Duodenal mucosa (tissue), 2 donors: ENCODE data around the gene AKT1.

Experiments used
- H3K27ac ChIP-seq: one replicate; pipeline ENCODE4 v1.7.0; 2013; ENCODE audit warnings: low read depth, low read length
- H3K27me3 ChIP-seq, 2 donors: one replicate each; pipeline ENCODE4 v1.7.0; 2013; ENCODE audit warnings: low read length in 2 of 2, control low read depth in 1 of 2; ENCODE audit not compliant: insufficient read depth in 2 of 2, control insufficient read depth in 1 of 2
- H3K36me3 ChIP-seq, 2 donors: one replicate each; pipeline ENCODE4 v1.7.0; 2013; ENCODE audit warnings: low read length in 2 of 2, control low read depth in 1 of 2; ENCODE audit not compliant: insufficient read depth in 2 of 2, control insufficient read depth in 1 of 2
- H3K4me1 ChIP-seq, 2 donors: one replicate each; pipeline ENCODE4 v1.7.0; 2013; ENCODE audit warnings: low read length in 2 of 2, control low read depth in 1 of 2; ENCODE audit not compliant: insufficient read depth in 2 of 2, control insufficient read depth in 1 of 2
- H3K4me3 ChIP-seq, 2 donors: one replicate each; pipeline ENCODE4 v1.7.0; 2013; ENCODE audit warnings: low read length in 2 of 2, low read depth in 1 of 2
- H3K9ac ChIP-seq, 2 donors: one replicate each; pipeline ENCODE4 v1.7.0; 2013; ENCODE audit warnings: low read length in 2 of 2, low read depth in 1 of 2
- H3K9me3 ChIP-seq, 2 donors: one replicate each; pipeline ENCODE4 v1.7.0; 2013; ENCODE audit warnings: low read length in 2 of 2, control low read depth in 1 of 2; ENCODE audit not compliant: control insufficient read depth in 1 of 2

AKT1 gene

DNA sequence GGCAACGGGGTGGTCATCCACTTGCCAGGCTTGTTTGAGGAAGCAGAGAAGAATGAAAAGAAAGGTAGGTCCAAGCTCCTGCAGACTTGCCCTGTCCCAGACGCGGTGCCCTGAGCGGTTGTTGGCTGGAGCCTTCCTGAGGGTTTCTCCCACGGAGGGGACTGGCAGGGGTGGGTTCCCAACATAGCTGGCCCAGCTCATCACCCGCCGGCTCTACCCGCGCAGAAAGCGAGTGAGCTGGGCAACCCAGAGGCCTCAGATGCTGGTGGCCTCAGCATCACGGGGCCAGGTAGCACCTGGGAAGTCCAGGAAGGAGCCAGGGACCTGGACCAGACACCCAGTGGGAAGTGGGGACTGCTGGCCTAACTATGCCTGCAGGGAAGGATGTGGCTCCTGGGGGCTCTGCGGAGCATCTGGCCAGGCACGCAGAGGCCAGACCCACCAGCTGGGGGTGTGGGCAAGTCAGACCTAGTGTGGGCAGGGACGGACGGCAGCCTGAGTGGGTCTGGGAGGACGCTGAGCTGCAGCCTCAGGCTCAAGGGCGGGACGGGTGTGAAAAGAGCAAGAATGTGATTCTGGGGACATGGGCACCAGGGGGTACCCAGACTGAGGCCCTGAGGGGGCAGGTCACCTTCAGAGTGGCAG lies 57.1 kb downstream of the AKT1 start:
- Histone ChIP-seq H3K4me3 (no peak overlapping the region), H3K9ac (no peak overlapping the region), H3K27me3 (no peaks in the 10 kb centered on the region), H3K36me3 (peaks cover 5 to 6% of the 10 kb centered on the region in 2 donors), H3K9me3 (no peaks in the 10 kb centered on the region), H3K27ac (no peak overlapping the region), H3K4me1 (peaks cover 4 to 19% of the 10 kb centered on the region in 2 donors)

DNA sequence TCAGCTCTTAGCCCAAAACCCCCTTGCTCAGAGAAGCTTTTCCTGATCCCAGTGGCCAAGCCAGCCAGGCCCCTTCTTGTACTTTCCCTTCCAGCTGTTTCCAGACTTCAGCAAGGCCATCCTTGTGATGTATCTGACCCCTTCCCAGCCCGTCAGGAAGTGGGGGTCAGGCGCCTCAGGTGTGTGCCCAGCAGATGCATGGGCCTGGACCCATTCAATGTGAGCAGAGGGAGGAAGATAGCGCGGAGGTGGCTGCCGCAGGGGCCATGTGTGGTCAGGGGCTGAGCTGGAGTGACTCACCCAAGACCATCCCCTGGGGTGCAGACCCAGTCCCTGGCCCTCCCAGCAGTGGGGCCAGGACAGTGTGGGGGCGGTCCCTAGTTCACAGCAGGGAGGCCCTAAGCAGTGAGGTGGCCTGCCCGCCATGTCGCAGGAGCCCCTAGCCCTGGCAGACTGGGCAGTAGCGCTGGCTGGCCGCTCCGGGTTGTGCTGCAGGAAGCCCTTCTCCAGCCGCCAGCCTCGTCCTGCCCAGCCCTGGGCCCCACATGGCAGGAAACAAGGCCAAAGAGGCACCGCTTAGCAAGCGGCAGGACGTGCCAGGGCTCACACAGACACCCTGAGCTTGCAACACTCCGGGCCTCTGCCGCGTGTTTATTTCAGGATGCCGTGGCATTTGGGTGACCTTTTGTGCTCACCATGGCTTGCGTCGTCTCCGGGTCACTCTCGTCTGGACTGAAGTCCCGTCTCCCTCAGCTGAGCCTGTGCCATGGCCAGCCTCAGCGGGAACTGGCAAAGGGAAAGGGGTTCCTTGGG lies 59.5 kb downstream of the AKT1 start:
- Histone ChIP-seq H3K27me3 (no peaks in the 10 kb centered on the region), H3K4me1 (peaks cover 20 to 35% of the 10 kb centered on the region in 2 donors), H3K9ac (no peak overlapping the region)

DNA sequence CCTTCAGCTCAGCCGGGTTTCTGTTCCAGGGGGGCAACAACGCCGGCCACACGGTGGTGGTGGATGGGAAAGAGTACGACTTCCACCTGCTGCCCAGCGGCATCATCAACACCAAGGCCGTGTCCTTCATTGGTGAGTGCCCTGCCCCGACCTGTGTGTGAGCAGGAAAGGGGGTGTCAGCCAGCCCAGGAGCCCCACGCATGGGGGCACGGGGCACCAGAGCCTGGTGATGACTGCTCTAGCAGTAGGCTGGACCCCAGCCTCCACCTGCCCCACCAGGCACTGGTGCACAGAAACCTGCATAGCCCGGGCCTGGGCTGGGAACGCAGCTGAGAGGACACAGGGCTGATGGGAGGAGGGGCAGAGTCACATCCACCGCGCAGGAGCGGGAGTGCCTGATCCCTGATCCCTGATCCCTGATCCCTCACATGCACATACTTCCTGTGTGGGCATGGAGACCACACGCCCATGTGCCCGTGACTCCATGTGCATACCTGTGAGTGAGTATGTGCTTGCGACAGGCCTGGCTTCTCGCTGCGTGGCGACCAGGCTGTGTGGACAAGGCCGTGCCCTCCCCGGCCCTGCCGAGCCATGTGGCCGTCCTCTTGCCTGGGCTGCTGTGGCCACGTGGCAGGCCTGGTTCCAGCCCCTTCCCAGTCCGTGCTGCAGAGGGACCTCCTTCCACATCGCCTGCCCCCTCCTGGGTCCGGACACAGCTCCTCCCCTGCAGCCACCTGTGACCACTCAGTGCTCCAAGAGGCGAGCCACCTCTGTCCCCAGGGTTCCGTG lies 60.4 kb downstream of the AKT1 start:
- no peaks in the 10 kb centered on the region for H3K9me3 ChIP-seq
- no peaks in the 10 kb centered on the region for H3K27me3 ChIP-seq
- H3K36me3 ChIP-seq: peaks cover 3 to 4% of the 10 kb centered on the region in 2 donors
- H3K27ac ChIP-seq: no peak overlapping the region
- H3K4me3 ChIP-seq: no peak overlapping the region
- H3K9ac ChIP-seq: no peak overlapping the region
- H3K4me1 ChIP-seq: peaks cover 20 to 35% of the 10 kb centered on the region in 2 donors

More for the DNA sequence above, 59.5 kb downstream of the AKT1 start:
- H3K9me3 ChIP-seq: no peaks in the 10 kb centered on the region
- peak overlapping the region; percentile 73 for H3K27ac ChIP-seq
- peaks cover 5 to 6% of the 10 kb centered on the region in 2 donors for H3K36me3 ChIP-seq
- no peak overlapping the region for H3K4me3 ChIP-seq

DNA sequence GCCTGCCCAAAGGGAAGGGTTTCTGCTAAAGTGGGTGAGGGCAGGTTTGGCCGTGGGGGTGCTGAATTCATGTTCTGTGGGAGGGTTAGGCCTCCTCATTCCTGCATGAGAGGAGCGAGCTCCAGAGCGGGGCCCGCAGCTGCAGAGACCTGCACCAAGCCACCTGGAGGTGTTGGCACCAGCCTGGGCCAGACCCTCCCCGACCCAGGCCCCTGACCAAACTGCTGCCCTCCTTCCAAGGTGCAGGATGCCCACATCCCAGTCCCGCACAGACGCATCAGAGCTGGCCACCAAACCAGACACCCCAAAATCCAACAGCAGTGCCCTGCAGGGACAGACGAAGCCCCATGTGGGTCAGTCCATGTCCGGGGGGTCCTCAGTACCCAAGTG lies 61.0 kb downstream of the AKT1 start:
- Histone ChIP-seq H3K9me3 (no peaks in the 10 kb centered on the region), H3K27ac (no peak overlapping the region), H3K4me1 (peaks cover 20 to 35% of the 10 kb centered on the region in 2 donors), H3K9ac (no peak overlapping the region), H3K36me3 (no peaks in the 10 kb centered on the region), H3K4me3 (no peak overlapping the region), H3K27me3 (no peaks in the 10 kb centered on the region)

DNA sequence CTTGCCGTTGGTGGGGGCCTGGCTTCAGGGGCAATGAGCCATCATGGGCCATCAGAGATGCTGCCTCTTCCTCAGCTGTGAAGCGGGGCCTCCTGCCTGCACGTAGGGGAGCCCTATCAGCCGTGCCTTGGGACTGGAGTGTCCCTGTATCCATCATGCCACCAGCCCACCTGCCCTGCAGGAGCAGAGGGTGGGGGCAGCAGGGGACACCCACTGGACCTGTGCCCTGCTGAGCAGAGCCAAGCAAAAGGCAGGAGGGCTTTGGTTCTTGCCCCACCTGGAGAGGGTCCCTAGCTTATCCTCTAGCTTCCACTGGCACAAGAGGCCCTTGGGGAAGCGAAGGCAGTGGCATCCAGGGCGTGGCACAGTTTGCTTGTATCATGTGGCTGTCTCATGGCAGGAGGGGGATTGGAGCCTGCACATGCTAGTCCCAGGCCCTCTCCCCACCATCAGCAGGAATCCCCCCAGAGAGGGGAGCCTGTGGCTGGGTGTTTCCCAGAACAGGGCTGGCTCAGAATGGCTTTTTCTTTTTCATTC lies 61.4 kb downstream of the AKT1 start:
- Histone ChIP-seq H3K27ac (no peak overlapping the region), H3K4me1 (peaks cover 20 to 35% of the 10 kb centered on the region in 2 donors)

DNA sequence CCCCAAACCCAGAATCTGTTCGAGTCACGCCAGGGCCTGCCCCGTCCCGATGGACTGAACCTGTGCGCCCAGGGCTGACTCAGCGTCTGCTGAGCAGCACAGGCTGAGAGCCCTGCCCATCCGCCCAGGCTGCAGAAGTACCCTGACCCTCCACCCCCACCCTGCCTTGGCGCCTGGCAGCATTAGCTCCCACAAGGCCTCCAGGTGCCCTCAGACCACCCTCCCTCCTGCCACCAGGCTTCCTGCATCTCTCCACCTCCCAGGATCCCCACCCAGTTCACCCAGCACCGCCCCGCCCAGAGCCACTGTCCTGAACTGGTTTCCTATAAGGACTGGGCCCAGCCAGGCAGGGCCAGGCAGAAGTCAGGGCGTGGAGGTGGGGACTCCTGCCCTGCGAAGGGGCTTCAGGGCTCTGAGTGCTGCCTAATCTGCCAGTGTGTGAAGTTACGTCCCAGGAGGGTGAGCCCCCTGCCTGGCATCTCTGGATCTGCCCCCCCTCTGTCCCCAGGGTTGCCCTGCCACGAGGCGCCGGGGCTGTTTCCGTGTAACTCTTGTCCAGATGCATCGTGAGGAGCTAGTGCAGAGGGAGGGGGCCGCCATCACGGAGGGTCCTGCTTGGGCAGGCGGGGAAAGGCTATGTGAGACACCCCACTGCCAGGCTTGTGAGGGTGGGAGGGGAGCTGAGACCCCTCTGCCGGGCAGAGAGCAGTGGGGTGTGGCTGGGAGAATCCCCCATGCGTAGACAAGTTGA lies 62.4 kb downstream of the AKT1 start:
- Histone ChIP-seq H3K9me3 (no peaks in the 10 kb centered on the region), H3K4me1 (peaks cover 20 to 35% of the 10 kb centered on the region in 2 donors), H3K9ac (peak overlapping the region in 1 of 2 donors; percentile 54), H3K27ac (peak overlapping the region; percentile 42), H3K4me3 (no peak overlapping the region), H3K27me3 (no peaks in the 10 kb centered on the region), H3K36me3 (no peaks in the 10 kb centered on the region)

More for the DNA sequence above, 61.4 kb downstream of the AKT1 start:
- Histone ChIP-seq H3K4me3 (no peak overlapping the region), H3K27me3 (no peaks in the 10 kb centered on the region), H3K9me3 (no peaks in the 10 kb centered on the region), H3K36me3 (no peaks in the 10 kb centered on the region), H3K9ac (no peak overlapping the region)

DNA sequence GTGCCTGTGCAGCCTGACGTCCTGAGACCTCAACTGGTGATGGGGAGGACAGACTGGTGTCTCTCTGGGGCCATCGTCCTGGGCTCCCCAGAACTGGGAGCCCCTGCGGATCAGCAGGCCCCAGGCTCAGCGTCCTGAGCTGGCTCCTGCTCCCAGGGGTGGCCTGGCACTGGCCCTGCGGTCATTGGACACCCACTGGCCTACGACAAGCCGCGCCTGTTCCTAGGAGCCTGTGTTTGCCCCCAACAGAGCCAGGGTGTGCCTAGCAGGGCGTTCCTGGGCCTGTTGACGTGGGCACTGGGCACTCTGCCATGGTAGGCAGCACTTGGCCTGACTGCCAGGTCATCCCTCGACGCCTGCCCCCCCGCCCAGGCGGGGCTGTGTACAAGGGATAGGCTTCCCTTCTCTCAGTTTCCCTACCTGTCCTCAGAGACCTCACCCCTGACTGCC lies 63.2 kb downstream of the AKT1 start:
- peak overlapping the region in 1 of 2 donors; percentile 54 for H3K9ac ChIP-seq
- no peaks in the 10 kb centered on the region for H3K9me3 ChIP-seq
- H3K36me3 ChIP-seq: no peaks in the 10 kb centered on the region
- H3K4me3 ChIP-seq: no peak overlapping the region
- no peaks in the 10 kb centered on the region for H3K27me3 ChIP-seq
- H3K4me1 ChIP-seq: peaks cover 20 to 35% of the 10 kb centered on the region in 2 donors
- peak overlapping the region; percentile 42 for H3K27ac ChIP-seq

DNA sequence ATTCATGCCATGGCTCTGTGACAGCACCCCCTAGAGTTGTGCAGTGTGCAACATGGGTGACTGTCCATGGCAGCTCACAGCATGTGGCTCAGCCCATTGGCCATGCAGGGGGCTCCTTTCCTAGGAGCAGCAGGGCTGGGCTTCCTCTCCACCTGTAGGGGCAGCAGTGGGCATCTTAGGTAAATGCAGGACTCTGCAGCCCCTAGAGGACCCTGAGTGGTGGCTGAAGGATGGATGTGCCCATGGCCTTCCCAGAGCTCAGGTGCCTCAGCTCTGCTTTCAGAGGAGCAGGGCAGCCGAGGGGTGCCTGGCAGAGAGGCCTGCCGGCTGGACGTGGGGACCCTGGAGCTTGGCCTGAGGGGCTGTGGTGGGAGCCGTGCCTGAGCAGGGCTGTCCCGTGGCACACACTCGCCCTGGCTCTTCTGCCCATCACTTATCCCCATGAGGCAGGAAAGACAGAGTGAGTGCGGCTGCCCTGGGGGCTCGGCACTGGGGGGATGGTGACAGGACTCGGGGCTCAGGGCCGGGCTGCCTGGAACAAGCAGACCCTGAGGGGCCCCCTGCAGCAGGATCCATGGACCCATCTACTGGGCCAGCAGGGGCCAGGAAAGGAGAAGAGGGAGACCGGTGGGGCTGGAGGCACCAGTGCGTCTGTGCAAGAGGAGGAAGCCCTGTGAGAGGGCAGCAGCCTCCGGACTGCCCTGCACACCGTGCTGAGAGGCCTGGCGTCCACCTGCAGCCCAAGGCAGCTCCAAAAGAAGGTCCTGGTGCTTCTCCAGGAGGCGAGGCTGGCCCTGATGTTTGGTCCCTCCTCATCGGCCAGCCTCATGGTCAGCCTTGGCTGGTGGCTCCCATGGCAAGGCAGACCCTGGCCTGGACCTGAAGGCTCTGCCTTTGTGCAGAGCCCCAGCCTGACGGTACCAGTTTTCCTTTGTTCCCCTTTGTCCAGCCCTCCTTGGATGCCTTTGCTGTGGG lies 63.9 kb downstream of the AKT1 start:
- H3K36me3 ChIP-seq: no peaks in the 10 kb centered on the region
- H3K27ac ChIP-seq: no peak overlapping the region
- no peak overlapping the region for H3K9ac ChIP-seq
- no peak overlapping the region for H3K4me3 ChIP-seq
- no peaks in the 10 kb centered on the region for H3K9me3 ChIP-seq
- peaks cover 20 to 35% of the 10 kb centered on the region in 2 donors for H3K4me1 ChIP-seq
- no peaks in the 10 kb centered on the region for H3K27me3 ChIP-seq
